Ishikawa (cell line): ENCODE results near the gene CCDC183.

Experiments
- CEBPB ChIP-seq: IDR thresholded peaks from 2 replicates; pipeline ENCODE4 v1.6.1; 2012
- EGR1 ChIP-seq: IDR thresholded peaks from 2 replicates; pipeline ENCODE4 v1.6.1; 2012
- EP300 ChIP-seq: IDR thresholded peaks from 2 replicates; pipeline ENCODE4 v1.6.1; 2012; ENCODE audit warnings: borderline replicate concordance
- FOXM1 ChIP-seq: IDR thresholded peaks from 2 replicates; pipeline ENCODE4 v1.6.1; 2012; ENCODE audit warnings: low read depth, borderline replicate concordance
- MAX ChIP-seq: IDR thresholded peaks from 2 replicates; pipeline ENCODE4 v1.6.1; 2012
- NFIC ChIP-seq: IDR thresholded peaks from 2 replicates; pipeline ENCODE4 v1.6.1; 2012
- RAD21 ChIP-seq: IDR thresholded peaks from 2 replicates; pipeline ENCODE4 v1.6.1; 2012; ENCODE audit warnings: low read depth
- TAF1 ChIP-seq: IDR thresholded peaks from 2 replicates; pipeline ENCODE4 v1.6.1; 2012; ENCODE audit warnings: low read depth, mild to moderate bottlenecking
- TCF12 ChIP-seq: IDR thresholded peaks from 2 replicates; pipeline ENCODE4 v1.6.1; 2012; ENCODE audit warnings: low read depth
- YY1 ChIP-seq: IDR thresholded peaks from 2 replicates; pipeline ENCODE4 v1.6.1; 2012; ENCODE audit warnings: low read depth
- ZBTB7A ChIP-seq: IDR thresholded peaks from 2 replicates; pipeline ENCODE4 v1.6.1; 2012; ENCODE audit warnings: low read depth
- TF ChIP-seq, protein P1 (sequence below): IDR thresholded peaks from 2 replicates; pipeline ENCODE4 v1.6.1; 2012; ENCODE audit warnings: low read depth, mild to moderate bottlenecking
- TF ChIP-seq, protein P2 (sequence below): IDR thresholded peaks from 2 replicates; pipeline ENCODE4 v1.6.1; 2012

DNA sequence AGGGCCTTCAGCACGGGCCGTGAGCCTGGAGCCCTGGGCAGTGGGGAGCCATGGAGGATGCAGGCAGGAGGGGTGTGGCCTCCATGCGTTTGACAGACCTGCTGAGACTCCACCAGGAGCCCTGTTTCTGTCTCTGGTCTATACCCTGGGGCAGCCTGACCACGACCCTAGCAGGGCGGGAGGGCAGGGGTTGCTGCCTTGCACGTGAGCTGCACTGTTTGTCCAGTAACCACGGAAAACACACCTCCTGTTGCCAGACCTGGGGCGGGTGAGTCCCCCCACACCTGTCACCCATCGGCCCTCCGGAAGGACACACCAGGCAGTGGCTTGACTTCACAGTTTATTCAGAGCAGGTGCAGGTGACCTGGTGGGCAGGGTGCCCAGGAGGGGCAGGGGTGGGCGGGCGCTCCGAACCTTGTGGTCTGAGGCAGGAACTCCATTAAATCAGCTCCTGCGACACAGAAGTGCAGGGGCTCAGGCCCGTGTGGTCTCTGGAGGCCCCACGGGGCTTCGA is 42.0 kb upstream of the CCDC183 start:
- TF ChIP-seq, protein P1, sequence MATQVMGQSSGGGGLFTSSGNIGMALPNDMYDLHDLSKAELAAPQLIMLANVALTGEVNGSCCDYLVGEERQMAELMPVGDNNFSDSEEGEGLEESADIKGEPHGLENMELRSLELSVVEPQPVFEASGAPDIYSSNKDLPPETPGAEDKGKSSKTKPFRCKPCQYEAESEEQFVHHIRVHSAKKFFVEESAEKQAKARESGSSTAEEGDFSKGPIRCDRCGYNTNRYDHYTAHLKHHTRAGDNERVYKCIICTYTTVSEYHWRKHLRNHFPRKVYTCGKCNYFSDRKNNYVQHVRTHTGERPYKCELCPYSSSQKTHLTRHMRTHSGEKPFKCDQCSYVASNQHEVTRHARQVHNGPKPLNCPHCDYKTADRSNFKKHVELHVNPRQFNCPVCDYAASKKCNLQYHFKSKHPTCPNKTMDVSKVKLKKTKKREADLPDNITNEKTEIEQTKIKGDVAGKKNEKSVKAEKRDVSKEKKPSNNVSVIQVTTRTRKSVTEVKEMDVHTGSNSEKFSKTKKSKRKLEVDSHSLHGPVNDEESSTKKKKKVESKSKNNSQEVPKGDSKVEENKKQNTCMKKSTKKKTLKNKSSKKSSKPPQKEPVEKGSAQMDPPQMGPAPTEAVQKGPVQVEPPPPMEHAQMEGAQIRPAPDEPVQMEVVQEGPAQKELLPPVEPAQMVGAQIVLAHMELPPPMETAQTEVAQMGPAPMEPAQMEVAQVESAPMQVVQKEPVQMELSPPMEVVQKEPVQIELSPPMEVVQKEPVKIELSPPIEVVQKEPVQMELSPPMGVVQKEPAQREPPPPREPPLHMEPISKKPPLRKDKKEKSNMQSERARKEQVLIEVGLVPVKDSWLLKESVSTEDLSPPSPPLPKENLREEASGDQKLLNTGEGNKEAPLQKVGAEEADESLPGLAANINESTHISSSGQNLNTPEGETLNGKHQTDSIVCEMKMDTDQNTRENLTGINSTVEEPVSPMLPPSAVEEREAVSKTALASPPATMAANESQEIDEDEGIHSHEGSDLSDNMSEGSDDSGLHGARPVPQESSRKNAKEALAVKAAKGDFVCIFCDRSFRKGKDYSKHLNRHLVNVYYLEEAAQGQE, result no peak
- TF ChIP-seq TAF1 (no peak), EP300 (no peak), RAD21 (no peak), NFIC (no peak), CEBPB (no peak), YY1 (no peak), ZBTB7A (no peak), MAX (no peak), FOXM1 (no peak), EGR1 (no peak), TCF12 (no peak)
- TF ChIP-seq, protein P2, sequence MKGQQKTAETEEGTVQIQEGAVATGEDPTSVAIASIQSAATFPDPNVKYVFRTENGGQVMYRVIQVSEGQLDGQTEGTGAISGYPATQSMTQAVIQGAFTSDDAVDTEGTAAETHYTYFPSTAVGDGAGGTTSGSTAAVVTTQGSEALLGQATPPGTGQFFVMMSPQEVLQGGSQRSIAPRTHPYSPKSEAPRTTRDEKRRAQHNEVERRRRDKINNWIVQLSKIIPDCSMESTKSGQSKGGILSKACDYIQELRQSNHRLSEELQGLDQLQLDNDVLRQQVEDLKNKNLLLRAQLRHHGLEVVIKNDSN, result no peak
